ENCODE results near the gene ETV3L. TPM values are rescaled to one million over a fixed set of nuclear protein-coding genes. Genes with fewer than 3 reads are reported as not detected.

ETV3L gene
- not detected for total RNA-seq (2021; ENCODE audit: unreplicated experiment)
- polyA plus RNA-seq (2012): not detected in 2 replicates
- Bru-seq, nascent RNA: not detected
- BruChase-seq, experiment 1, labeled RNA remaining after a 6-hour chase: not detected
- not detected for BruChase-seq, experiment 2, labeled RNA remaining after a 2-hour chase
- long read RNA-seq: 0 reads

DNA sequence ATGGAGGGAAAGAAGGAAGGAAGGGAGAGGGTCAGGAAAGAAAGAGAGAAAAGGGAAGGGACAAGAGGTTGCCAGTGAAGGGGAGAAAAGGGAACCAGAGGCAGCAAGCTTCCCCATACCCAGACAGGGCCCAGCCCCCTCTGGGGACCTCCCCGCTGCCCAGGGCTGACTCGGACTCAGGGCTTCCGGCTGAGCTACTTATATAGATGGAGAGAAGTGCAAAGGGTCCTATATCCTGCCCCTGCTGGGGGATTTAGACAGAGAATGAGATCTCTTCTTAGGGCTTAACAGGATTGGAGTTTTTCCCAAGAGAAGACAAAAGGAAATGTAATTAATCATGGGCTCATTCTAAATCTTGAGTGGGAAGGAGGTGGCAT lies at the start of gene ETV3L:
TSS of gene ETV3L (minus strand) at position 176 of the 377 bp plus-strand sequence. CDS start 285 bp downstream, outside the sequence.
- H3K4me2 ChIP-seq (ENCODE audit: low read length): no peak within 1 kb of the TSS
- no peak within 1 kb of the TSS for H3K9ac ChIP-seq (ENCODE audit: low read length)
- TF ChIP-seq JUND (IDR thresholded peaks at IDR 0.05) (no peak), CEBPB (IDR thresholded peaks at IDR 0.05; ENCODE audit: low read depth) (no peak), TCF7L2 (IDR thresholded peaks at IDR 0.05; ENCODE audit: borderline replicate concordance, extremely low read depth, insufficient read depth, insufficient read length) (no peak)
- TF ChIP-seq, protein P1, sequence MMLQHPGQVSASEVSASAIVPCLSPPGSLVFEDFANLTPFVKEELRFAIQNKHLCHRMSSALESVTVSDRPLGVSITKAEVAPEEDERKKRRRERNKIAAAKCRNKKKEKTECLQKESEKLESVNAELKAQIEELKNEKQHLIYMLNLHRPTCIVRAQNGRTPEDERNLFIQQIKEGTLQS (IDR thresholded peaks at IDR 0.05): no peak
- TF ChIP-seq, protein P2, sequence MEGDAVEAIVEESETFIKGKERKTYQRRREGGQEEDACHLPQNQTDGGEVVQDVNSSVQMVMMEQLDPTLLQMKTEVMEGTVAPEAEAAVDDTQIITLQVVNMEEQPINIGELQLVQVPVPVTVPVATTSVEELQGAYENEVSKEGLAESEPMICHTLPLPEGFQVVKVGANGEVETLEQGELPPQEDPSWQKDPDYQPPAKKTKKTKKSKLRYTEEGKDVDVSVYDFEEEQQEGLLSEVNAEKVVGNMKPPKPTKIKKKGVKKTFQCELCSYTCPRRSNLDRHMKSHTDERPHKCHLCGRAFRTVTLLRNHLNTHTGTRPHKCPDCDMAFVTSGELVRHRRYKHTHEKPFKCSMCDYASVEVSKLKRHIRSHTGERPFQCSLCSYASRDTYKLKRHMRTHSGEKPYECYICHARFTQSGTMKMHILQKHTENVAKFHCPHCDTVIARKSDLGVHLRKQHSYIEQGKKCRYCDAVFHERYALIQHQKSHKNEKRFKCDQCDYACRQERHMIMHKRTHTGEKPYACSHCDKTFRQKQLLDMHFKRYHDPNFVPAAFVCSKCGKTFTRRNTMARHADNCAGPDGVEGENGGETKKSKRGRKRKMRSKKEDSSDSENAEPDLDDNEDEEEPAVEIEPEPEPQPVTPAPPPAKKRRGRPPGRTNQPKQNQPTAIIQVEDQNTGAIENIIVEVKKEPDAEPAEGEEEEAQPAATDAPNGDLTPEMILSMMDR (IDR thresholded peaks at IDR 0.05 in 2 of 3, conservative IDR thresholded peaks at IDR 0.05 in 1 of 3; ENCODE audit: borderline replicate concordance in 1 of 3, insufficient read depth in 1 of 3, low read depth in 2 of 3, low read length in 2 of 3): no peak
- no peaks in the 10 kb centered on the region for H3K4me1 ChIP-seq (ENCODE audit: control insufficient read depth in 1 of 2, insufficient read depth in 2 of 2, low read length in 2 of 2)
- intact Hi-C loops (cut with micrococcal nuclease): no loop called here
- H3K9me2 ChIP-seq (ENCODE audit: insufficient read depth): no peaks in the 10 kb centered on the region; the same call in 1 of the 2 replicates
- no peak within 1 kb of the TSS for H3K27ac ChIP-seq (ENCODE audit: low read depth, low read length)
- no peaks in the 10 kb centered on the region for H3K9me3 ChIP-seq (ENCODE audit: control insufficient read depth in 1 of 2, insufficient read depth in 1 of 2, low read depth in 1 of 2, low read length in 2 of 2)
- H4K20me1 ChIP-seq (ENCODE audit: insufficient read depth): no peaks in the 10 kb centered on the region
- no TSS peak for BruUV-seq (replicated peaks)
- POLR2A ChIA-PET: no interaction called here
- H3K79me2 ChIP-seq (ENCODE audit: insufficient read depth, low read length): no peaks in the 10 kb centered on the region
- ATAC-seq: no peak
- RAD21 ChIA-PET (ENCODE audit: low non-redundant PET in 1 of 2, low total read pairs in 2 of 2, uncharacterized antibody in 2 of 2, unreplicated experiment in 2 of 2): no interaction called here
- no peak within 1 kb of the TSS for H3K4me3 ChIP-seq (replicated peaks in 1 of 2; ENCODE audit: low read depth in 1 of 2, low read length in 2 of 2)
- no peak for DNase-seq (ENCODE audit: low read depth, low spot score)
- H3K27me3 ChIP-seq (ENCODE audit: insufficient read depth, low read length): peaks cover 5% of the 10 kb centered on the region; the same call in 1 of the 2 replicates
- H2AFZ ChIP-seq (ENCODE audit: low read depth, low read length, poor library complexity, severe bottlenecking): no peak within 1 kb of the TSS
- CTCF ChIA-PET: interaction anchor here (1.1 kb wide), 1 partner anchor 10 kb away, joined by 6 read pairs; no protein-coding TSS in a partner anchor
- H3K36me3 ChIP-seq (ENCODE audit: control insufficient read depth in 1 of 2, insufficient read depth in 2 of 2, low read length in 2 of 2): no peaks in the 10 kb centered on the region

Measured in HCT116 (cell line).